AG20443 (cell line): ENCODE measurements around the gene RHEB.

Experiments
- DNase-seq: peaks from one replicate; pipeline ENCODE4 v3.0.0; 2012; ENCODE audit warnings: low spot score, mixed read lengths

Gene RHEB

DNA sequence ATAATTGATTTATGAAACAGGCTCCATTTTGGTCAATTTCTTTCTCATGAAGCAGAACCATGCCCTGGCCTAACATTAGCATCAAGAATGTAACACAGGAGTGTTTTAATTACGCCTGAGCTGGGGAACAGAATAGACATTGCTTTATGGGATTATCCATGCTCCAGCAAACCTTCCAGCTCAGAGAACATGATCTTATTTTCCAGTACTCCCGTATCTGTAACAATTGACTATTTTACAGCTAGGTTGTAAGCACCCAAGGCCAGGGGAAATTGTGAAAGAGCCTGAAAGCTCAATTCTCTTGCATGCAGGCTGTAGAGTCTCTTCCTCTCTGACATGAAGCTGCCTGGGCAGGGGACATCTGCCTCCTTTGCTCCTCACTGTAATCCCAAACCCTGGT is 49.0 kb downstream of the RHEB start:
- DNase-seq: no peak

DNA sequence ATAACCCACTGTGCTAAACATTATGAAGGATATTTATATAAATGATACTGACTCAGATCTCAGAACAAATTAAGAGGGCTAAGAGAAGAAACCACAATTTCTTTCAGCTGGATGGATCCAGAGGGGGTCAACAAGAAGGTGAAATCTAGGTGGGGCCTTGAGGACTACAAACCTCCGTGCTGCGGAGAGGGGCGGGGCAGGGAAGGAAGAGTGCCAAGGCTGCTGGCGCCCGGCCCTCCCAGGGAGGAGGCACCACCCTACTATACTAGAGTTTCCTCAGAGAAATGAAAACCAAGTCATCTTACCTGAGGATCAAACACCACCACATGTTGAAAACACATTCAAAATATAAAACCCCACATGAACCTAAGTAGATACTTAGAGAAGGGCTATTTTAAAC is 50.4 kb downstream of the RHEB start:
- DNase-seq: no peak

DNA sequence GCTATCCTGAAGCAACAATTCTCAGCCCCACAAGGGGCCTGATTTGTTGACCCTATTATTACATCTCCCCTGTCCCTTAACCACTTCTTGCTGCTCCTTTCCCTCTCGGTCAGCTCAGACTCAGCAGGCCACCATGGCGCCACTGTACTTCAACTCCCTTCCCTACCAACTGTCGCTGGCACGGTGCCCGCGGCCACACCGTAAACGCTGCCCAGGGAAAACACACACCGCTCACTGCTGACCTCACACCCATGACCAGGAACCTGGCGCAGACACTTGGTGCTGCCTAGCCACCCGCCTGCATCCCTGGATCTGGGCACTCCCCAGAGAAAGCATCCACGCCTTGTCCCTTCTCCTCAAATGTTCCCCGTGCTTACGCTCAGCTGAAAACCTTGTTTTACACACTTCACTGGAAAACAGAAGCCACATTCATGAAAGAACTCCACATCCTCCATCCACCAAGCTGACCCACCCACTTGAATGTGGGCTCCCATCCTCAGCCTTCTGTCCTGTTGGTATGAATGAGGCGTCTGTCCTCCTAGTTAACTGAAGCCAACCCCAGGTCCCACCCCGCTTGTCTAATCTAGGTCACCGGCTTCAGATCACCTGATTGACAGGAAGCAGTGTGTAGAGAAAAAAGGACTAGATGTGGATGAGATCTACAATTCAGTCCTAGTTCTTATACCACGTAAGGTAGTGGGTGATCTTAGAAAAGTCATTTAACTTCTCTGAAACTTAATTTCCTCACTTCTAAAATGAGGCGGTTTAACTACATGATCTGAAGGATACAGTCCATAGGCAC is 51.3 kb downstream of the RHEB start:
- no peak for DNase-seq

DNA sequence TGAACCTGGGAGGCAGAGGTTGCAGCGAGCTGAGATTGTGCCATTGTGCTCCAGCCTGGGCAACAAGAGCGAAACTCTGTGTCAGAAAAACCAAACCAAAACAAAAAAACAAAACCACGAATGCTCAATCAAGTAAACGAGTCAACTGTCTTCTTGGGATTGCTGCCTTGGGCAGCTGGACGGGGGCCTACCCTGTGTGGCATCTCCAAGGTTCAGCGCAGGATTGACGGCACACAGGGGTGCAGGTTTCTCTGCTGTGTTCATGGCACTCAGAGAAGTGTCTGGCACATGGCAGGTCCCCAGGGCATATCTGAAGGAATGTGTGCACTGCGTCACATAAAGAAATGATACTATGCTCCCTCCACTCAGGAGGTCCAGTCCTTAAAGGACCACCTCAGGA is 54.5 kb downstream of the RHEB start:
- DNase-seq: no peak

DNA sequence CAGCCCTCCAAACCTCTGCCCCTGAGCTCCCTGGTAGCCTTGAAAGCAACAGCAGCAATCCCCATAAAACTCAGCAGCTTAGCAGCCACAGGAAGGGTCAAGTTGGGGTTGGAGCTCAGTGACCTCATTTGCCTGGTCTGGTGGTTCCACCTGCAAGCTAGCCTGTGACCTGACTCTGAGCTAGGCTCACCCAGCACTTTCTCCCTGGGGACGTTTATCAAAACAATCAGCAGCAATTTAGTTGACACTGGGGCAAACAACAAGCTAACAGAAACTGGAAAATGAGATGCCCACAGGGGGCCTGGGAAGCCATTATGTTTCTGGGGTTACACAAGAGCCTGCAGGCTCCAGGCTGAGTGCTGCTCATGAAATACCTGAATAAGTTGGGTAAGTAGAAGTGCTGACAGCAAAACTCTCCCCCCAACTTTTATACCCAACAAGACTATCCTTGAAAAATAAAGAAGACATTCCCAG is 57.4 kb downstream of the RHEB start:
- no peak for DNase-seq

DNA sequence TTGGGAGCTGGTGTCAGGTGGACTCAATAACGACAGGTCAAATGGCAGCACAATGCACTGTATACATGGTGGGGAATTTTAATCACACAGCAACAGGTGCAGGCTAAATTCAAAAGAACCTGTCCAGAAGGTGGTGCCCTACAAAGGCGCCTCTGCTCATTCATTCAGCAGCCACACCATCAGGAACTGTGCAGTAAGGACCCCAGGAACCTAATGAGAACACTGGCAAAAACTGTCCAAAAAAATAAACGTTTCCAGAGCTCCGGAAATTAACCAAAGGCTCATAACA is 57.8 kb downstream of the RHEB start:
- DNase-seq: no peak

DNA sequence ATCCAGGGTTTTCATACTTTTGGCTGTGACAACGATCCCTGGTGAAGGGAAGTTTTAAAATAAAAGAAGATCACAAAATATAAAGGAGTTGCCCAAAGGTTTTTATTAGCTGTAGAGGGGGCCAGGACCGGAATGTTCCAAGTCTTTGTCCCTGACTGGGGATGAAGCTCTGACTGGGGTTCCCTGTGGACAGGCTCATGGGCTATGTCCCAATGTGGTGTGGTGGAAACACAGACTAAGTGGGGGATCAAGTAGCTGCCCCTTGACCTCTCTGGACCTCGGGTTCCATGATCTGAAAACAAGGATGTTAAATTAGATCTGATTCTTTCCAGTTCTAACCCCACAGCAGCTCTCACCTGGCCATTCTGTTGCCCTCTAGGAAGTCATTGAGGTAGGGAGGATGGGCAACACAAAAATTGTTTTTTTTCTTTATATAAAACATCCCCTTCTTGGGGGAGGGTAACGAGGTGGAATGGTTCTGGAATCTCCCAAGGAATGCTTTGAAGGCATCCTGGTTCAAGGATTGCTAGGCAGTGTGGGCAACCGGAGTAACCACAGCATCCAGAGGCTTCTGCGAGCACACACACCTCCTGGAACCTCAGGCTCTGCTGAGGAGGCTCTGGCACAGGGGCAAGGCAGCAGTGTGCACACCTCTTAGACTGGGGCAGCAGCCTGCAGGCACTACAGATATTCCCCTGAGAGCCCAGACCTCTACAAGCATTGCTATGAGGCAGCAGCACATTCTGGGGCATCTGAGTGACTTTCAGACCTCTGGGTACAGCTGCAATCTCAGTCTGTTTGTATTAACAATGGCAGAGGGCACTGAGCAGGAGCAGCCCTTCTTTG is 58.4 kb downstream of the RHEB start:
- DNase-seq: no peak

DNA sequence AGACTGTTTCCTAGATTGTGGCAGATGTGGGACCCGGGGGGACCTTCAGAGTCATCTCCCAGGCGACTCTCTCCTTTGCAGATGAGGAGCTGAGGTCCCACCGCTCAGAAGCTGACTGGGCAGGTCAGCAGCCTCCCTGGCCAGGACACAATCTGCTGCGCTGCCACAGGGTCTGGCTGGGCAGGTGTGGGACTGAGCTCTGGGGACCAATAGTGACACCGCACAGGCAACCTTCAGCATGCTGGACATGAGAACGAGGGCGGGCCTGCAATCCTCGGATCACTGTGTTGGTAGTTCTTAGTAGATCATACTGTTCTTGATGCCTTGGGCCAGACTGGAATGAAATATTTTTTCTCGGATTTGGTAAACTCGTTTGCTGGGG is 59.2 kb downstream of the RHEB start:
- no peak for DNase-seq

DNA sequence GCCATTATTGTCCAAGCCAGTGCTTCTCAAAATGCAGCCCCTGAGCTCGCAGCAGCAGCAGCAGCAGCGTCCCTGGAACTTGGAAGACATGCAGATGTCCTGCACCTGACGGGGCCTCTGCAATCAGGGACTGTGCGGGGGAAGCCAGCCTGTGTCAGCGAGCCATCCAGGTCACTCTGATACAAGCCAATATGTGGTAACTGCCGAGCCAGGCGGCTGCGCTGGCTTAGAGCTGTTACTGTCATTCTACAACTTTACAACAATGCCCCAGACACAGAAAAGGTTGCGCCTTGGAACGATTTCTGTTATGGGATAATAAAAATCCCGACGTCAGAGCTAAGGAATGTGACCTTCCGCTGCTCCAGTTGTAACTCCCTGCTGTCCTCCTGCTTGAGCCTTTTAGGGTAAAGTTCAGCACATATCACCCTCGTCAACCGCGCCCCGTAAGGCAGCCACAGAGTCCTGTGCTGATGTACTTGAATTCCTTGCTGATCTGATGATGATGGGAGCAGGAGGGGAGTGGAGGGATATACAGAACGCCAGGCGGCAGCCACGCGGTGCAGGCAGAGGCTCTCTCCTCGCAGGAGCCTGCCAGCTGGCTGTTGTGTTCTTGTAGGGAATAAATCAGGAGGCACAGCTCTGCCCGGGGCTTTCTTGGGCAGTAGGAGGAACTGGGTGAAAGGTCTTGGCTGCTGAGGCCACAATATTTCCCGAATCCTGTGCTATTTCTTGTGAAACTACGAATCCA is 59.8 kb downstream of the RHEB start:
- peak; percentile 89 for DNase-seq

DNA sequence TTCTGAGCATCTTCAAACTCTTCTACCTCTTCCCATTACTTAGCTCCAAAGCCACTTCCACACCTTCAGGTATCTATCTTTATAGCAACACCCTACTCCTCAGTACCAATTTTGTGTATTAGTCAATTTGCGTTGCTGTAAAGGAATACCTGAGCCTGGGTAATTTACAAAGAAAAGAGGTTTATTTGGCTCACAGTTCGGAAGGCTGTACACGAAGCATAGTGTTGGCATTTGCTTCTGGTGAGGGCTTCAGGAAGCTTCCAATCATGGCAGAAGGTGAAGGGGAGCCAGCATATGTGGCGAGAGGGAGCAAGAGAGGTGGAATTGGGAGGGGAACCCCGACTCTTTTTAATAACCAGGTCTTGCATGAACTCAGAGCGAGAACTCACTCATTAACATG is 62.2 kb downstream of the RHEB start:
- DNase-seq: no peak

DNA sequence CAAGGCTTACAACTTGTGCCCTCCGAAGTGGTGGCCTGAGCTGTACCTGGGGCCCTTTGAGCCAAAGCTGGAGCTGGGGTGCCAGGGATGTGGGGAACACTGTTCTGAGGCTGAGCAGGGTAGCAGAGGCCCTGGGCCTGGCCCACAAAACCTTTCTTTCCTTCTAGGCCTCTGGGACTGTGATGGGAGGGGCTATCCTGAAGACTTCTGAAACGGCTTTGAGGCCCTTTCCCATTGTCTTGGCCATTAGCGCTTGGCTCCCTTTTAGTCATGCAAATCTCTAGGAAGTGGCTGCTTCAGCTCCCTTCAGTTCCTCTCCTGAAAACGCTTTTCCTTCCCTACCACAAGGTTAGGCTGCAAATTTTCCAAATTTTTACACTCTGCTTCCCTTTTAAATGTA is 62.9 kb downstream of the RHEB start:
- no peak for DNase-seq

DNA sequence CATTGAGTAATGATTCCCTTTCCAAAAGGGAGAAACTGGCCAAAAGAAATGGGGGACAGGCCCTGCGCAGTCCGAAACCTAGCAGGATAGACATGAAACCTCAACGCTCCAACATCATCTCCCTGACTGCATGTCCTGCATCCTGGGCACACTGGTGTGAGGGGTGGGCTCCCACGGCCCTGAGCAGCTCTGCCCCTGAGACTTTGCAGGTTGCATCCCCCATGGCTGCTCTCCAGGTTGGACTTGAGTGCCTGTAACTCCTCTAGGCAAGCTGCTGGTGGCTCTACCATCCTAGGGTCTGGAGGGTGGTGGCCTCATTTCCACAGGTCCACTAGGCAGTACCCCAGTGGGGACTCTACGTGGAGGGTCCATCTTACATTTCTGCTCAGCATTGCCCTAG is 63.4 kb downstream of the RHEB start:
- DNase-seq: no peak

DNA sequence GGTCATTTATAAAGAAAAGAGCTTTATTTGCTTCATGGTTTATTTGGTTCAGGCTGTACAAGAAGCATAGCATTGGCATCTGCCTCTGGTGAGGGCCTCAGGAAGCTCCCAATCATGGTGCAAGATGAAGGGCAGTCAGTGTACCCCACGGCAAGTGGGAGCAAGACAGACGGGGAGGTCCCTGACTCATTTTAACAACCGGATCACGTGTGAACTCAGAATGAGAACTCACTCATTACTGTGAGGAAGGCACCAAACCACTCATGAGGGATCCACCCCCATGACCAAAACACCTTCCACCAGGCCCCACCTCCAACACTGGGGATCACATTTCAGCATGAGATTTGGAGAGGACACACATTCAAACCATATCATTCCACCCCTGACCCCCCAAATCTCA is 64.0 kb downstream of the RHEB start:
- no peak for DNase-seq

DNA sequence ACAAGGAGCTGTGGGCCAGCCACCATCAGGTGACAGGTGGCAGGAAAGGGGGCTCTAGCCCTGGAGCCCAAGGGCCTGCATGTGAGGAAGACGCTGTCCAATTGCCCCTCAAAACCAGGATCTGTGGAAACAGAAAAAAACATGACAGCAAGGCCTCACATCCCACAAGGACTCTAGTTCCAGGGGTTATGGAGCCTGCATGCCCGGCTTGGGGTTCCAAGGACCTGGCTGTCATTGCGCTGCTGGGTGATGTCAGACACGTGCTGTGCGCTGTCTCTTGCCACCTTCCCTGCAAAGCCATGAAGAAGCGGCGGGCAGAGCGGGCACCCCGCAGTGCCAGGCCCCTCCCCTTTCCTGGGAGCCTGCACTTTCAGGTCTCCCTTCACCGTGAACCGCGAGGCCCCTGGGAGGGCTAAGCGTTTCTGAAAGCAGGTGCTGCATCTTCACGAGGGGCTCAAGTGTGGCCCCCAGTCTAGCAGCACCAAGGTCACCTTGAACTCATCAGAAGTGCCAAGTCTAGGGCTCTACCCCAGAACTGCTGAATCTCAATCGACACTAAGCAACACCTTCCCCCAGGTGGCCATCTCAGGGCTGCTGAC is 64.7 kb downstream of the RHEB start:
- no peak for DNase-seq

DNA sequence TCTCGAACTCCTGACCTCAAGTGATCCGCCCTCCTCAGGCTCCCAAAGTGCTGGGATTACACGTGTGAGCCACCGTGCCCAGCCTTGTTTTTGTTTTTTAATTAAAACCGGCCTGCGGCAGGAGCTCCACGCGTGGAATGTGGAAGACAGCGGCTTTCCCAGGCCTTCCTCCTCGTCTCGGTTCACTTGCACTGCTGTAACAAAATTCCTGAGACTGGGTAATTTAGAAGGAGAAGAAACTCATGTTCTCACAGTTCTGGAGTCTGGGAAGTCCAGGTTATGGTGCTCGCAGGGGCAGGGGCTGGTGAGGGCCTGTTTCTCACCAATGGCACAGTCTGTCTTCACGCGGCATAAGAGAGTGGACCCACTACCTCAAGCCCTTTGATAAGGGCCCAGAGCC is 65.4 kb downstream of the RHEB start:
- DNase-seq: no peak

DNA sequence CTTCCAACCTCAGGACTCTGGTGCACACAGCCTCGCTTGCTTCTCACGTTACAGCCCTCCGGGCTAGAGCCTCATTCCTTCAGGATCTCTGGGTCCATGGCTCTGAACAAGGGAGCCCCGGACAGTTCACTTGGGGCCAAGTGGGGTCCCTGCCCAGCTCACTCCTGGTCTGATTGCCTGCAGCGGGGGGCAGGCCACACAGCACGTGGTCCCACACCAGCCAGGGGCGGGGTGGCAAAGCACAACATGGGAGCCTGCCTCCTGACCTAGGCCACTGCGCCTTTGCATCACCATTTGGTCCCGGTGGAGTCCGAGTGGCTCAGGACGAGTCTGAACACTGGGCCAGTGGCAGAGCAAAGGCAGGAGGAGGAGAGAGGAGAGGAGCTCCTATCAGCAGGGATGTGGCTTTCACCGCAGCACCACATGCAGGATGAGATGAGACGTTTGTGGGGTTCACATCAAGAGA is 66.3 kb downstream of the RHEB start:
- DNase-seq: no peak

DNA sequence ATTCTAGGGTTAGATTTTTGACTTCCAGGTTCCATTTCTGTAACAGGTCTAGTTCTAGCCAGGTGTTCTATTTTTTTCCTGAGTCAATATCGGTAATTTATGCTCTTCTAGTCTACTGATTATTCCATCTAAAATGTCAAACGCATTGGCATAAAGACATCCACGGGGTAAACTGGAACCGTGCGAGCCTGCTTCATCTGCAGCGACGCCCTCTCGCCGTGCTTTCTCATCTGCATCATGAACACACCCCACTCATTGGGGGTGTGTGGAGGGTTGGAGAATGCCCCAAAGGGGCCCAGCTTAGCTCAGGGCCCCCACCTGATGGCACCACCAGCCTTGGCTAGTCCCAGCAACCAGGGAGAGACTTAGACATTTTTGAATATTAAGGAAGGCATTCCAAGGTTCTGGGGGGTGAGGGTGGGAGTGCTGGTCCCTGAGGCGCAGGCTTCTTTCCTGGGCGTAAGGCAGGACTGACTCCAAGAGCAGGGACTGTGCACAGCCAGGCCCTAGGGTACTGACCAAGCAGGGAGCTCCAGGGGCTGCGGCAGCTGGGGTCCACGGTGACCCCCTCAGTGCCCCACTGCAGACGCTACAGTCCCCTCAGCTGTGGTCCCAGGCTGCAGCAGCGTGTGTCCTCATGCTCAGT is 66.9 kb downstream of the RHEB start:
- no peak for DNase-seq

DNA sequence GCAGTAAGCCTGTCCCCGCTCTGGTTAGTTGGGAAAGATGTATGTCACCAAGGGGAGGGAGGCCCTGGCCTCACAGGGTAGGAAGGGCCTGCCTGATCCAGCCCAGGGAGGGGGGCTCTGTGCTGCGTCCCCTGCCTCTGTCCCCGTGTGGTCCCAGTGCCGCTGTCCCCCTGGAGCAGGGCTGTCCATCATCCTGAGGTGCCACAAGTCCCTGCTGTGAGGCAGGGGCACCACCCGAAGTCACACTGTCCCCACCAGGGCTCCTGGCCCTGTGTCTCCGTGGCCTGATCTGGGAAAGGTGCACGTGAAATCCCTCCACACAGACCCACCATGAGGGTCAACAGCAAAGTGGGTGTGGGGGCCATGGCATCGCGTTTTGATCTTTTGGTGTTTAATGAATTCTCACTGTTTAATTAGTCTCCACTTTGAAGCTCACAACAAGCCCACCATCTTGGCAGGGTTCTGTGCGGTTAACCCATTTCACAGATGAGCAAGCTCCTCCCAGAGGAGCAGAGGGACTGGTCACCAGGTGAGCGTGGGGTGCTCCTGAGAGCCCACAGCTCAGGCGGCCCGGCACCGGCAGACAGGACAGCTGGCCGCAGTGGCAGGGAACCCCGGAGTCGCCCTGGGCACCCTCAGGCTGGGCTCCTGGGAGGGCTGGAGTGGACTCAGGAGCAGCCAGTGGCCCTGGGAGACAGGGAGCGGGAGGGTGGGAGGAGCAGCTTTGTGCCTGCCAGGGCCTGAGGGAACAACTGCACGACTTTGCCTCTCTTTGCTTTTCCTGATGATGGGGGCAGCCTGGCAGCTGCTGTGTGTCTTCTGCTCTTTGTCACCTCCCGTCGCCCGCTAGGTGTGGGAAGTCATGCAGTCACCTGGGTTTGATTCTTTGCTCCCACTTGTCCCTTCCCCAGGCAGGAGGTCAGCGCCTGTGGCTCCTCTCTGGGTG is 67.8 kb downstream of the RHEB start:
- DNase-seq: no peak

DNA sequence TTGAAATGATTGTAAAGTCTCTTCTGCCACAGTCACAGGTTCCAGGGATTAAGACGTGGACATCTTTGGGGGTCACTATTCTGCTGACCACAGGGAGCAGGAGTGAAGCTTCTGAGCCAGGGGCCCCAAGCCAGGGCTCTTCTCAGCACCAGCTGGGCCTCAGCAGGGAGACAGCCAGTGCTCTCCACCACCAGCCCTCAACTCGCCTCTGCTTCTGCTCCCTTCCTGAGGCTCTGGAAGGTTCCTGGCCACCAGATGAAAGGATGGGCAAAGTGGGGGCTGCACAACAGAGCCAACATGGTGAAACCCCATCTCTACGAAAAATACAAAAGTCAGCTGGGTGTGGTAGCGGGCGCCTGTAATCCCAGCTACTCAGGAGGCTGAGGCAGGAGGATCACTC is 68.5 kb downstream of the RHEB start:
- no peak for DNase-seq

DNA sequence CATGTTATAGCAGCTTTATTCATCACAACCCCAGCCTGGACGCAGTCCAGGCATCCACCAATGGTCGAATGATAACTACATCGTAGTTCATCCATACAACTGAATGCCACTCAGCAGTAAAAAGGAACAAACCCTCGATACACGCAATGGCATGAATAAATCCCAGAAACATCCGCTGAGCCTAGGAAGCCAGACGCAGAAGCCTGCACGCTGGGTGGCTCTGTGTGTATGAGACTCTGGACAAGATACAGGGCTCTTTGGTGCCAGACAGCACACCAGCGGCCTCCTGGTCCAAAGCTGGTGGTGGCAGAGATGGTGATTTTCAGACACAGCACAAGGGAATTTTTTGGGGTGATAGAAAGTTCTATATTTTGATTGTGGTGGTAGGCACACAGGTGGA is 69.7 kb downstream of the RHEB start:
- DNase-seq: no peak
